Mammary microvascular endothelial cell (primary cell): ENCODE results near the gene CLDN16. TPM values are rescaled to one million over a fixed set of nuclear protein-coding genes. Genes with fewer than 3 reads are reported as not detected.

Experiments used
- total RNA-seq: library from RNA; depleted of rRNA; stranded (reverse); fragments of >200 nt; gene quantifications from 2 replicates; pipeline ENCODE4 v1.2.3, GENCODE V29; 2015

The CLDN16 gene, protein sequence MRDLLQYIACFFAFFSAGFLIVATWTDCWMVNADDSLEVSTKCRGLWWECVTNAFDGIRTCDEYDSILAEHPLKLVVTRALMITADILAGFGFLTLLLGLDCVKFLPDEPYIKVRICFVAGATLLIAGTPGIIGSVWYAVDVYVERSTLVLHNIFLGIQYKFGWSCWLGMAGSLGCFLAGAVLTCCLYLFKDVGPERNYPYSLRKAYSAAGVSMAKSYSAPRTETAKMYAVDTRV
- total RNA-seq, result 0.13 and 0.39 TPM in 2 replicates

DNA sequence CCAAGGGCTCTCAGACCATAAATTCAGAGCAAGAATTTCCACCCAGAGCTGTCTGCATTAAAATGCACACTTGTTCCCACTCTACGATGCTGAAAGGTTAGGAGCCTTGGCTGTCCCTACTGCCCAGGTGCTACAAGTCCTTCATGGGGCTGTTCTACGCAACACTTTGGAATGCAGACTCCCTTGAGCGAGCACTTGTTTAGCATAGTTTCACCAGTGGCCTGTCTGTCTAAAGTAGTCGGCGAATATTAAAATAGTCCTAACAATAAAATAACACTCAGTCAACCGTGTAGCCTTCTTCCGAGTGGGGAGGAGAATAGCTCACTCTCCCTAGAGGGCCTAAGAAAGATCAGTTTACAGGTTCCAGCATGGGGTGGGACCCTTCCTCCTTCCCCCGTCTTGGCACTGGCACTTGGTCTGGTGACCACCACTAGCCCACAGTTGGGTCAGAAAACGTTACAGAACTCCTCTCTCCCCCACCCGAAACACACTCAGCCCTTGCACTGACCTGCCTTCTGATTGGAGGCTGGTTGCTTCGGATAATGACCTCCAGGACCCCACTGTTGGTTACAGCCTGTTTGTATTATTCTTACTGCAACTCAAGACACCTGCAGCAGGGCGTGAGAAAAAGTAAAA is at the start of gene CLDN16:
Gene CLDN16 (plus strand): TSS at position 586 of the 636 bp plus-strand sequence. CDS start 167 bp downstream, outside the sequence.

DNA sequence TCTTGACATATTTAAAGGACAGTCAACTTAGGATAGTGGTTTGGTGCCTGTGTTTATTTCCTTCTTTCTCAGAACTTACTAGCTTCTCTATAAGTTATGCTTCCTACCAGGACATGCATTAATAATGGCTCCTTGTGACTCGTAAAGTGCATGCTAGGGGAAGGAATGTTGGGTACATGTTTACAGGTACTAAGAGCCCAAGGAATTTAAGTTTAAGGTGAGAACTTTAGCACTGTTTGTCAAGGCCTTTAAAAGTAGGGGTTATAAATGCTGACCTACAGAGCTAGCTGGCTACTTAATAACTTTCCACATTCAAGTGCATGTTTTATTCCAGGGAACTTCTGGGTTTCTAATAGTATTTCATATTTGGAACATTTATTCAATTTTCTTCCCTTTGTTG is 61.8 kb downstream of the CLDN16 start, which contains the start of gene TMEM207:
Gene TMEM207 (minus strand): TSS at position 101 of the 400 bp plus-strand sequence. CDS start 92 bp downstream, at position 9.

Other genes with a start within 250 kb of the CLDN16 start
- gene CLDN1, start 65.7 kb upstream of the CLDN16 start, total RNA-seq, result 11.3 and 12.6 TPM in 2 replicates
- gene TMEM207, start 61.7 kb downstream of the CLDN16 start, total RNA-seq, result not detected in 2 replicates
- gene IL1RAP, start 125.9 kb downstream of the CLDN16 start, total RNA-seq, result 9.0 and 10.1 TPM in 2 replicates